ENCODE measurements around the gene LMO2.

DNA sequence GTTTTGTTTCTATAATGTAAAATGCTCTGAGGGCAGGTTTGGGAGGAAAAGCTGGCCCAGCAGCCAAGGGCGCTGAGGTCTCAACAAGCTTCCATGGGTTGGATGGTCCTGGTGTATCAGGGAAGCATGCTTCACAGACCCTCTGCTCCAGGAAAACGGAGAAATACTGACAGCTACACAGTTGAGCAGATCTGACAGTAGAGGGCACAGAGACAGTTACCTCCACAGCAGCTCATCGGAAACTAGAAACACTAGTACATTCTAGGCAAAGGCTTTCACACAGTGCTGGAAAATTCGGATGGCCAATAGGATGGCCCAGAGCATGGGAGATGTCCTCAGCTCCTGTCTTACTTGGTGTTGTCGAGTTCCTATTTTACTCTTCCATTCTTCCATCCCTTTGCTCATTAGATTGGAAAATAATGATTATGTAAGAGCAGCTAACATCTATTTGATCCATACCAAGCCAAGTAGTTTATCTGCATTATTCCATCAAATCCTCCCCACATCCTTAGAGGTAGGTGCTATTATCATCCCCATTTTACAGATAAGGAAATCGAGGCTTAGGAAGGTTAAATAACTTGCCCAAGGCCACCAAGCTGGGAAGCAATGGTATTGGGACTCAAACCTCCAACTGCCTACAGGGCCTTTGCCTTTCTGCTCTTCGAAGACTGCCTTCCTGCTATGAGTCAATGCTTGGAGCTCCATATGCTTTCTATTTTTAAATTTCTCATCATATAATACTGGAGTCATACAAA is 28.3 kb downstream of the LMO2 start:
- TF ChIP-seq, protein P1, sequence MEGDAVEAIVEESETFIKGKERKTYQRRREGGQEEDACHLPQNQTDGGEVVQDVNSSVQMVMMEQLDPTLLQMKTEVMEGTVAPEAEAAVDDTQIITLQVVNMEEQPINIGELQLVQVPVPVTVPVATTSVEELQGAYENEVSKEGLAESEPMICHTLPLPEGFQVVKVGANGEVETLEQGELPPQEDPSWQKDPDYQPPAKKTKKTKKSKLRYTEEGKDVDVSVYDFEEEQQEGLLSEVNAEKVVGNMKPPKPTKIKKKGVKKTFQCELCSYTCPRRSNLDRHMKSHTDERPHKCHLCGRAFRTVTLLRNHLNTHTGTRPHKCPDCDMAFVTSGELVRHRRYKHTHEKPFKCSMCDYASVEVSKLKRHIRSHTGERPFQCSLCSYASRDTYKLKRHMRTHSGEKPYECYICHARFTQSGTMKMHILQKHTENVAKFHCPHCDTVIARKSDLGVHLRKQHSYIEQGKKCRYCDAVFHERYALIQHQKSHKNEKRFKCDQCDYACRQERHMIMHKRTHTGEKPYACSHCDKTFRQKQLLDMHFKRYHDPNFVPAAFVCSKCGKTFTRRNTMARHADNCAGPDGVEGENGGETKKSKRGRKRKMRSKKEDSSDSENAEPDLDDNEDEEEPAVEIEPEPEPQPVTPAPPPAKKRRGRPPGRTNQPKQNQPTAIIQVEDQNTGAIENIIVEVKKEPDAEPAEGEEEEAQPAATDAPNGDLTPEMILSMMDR (IDR thresholded peaks at IDR 0.05), result peak; percentile 12; the same call in 1 of the 2 replicates
- TF ChIP-seq TCF7L2 (IDR thresholded peaks at IDR 0.05; ENCODE audit: low read depth, low read length) (no peak), POLR2AphosphoS5 (IDR thresholded peaks at IDR 0.05; ENCODE audit: low read depth, low read length) (no peak), SIN3A (IDR thresholded peaks at IDR 0.05; ENCODE audit: borderline replicate concordance, insufficient read depth, low read depth, low read length) (no peak)
- TF ChIP-seq, protein P2, sequence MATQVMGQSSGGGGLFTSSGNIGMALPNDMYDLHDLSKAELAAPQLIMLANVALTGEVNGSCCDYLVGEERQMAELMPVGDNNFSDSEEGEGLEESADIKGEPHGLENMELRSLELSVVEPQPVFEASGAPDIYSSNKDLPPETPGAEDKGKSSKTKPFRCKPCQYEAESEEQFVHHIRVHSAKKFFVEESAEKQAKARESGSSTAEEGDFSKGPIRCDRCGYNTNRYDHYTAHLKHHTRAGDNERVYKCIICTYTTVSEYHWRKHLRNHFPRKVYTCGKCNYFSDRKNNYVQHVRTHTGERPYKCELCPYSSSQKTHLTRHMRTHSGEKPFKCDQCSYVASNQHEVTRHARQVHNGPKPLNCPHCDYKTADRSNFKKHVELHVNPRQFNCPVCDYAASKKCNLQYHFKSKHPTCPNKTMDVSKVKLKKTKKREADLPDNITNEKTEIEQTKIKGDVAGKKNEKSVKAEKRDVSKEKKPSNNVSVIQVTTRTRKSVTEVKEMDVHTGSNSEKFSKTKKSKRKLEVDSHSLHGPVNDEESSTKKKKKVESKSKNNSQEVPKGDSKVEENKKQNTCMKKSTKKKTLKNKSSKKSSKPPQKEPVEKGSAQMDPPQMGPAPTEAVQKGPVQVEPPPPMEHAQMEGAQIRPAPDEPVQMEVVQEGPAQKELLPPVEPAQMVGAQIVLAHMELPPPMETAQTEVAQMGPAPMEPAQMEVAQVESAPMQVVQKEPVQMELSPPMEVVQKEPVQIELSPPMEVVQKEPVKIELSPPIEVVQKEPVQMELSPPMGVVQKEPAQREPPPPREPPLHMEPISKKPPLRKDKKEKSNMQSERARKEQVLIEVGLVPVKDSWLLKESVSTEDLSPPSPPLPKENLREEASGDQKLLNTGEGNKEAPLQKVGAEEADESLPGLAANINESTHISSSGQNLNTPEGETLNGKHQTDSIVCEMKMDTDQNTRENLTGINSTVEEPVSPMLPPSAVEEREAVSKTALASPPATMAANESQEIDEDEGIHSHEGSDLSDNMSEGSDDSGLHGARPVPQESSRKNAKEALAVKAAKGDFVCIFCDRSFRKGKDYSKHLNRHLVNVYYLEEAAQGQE (IDR thresholded peaks at IDR 0.05; ENCODE audit: insufficient read depth in 1 of 2, low read depth in 2 of 2, low read length in 1 of 2), result no peak
